Stimulated activated naive CD8-positive, alpha-beta T cell treated with anti-CD3 and anti-CD28 coated beads, Interleukin-15, Interleukin-2, amounts not matched to agents 100 U/mL and 50 U/mL, for 24 hours (primary cell): ENCODE data around the gene FAM193A.
A peak's percentile ranks its signal among the peaks of the same experiment; 100 is the strongest.
"Not testable (repeated sequence)": the region's sequence is repeated elsewhere in the genome, so short reads cannot be mapped to it uniquely, and the experiment has no call there.

Experiments
- ATAC-seq: fragments of 150-1000 bp; cut with Tn5 transposase; one replicate; pipeline ENCODE4 v1.10.0; 2021
- DNase-seq: peaks from one replicate; pipeline ENCODE4 v3.0.0; 2021

FAM193A gene

DNA sequence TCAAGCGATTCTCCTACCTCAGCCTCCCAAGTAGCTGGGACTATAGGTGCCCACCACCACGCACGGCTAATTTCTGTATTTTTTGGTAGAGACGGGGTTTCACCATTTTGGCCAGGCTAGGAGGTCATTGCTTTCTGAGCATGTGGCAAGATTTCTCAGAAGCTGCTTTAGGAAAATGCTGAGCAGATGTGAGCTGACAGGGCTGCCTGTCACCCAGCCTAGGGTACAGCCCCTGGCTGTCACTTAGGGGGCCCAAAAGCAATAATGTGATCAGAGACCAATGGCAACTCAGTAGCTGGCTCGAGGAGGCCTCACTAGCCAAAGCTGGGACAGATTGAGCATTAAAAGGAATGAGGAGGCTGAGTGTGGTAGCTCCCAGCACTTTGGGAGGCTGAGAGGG lies 154.9 kb downstream of the FAM193A start:
- DNase-seq = no peak

DNA sequence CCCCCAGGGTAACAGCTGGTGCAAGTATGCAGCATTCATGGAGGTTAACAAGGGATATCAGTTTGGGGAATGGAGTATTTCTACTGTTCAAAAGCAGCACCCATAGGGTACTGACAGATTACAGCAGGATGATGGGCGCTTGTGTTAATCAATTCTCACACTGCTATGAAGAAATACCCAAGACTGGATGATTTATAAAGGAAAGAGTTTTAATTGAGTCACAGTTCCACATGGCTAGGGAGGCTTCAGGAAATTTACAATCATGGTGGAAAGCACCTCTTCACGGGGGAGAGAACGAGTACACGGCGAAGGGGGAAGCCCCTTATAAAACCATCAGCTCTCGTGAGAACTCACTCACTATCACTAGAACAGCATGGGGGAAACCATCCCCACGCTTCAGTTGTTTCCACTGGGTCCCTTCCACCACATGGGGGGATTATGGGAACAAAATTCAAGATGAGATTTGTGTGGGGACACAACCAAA lies 155.5 kb downstream of the FAM193A start:
- ATAC-seq (peak; percentile 86), DNase-seq (peak; percentile 55)

More for the DNA sequence above, 154.9 kb downstream of the FAM193A start:
- no peak for ATAC-seq

DNA sequence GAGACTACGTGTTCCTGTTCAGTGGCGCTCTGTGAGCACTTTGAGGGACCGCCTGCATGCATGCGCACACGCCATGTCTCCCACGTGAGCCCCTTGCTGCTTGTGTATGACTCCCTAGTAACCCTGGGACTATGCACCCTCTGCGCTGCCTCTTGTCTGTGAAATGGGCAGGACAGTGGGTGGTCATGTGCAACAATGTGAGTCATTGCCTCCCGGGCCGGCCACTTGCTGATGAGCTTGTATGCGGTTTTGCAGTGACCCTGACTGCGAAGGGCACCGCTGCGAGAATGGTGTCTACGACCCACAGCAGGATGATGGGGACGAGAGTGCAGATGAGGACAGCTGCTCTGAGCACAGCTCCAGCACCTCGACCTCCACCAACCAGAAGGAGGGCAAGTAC lies 158.2 kb downstream of the FAM193A start:
- DNase-seq (no peak), ATAC-seq (no peak)

DNA sequence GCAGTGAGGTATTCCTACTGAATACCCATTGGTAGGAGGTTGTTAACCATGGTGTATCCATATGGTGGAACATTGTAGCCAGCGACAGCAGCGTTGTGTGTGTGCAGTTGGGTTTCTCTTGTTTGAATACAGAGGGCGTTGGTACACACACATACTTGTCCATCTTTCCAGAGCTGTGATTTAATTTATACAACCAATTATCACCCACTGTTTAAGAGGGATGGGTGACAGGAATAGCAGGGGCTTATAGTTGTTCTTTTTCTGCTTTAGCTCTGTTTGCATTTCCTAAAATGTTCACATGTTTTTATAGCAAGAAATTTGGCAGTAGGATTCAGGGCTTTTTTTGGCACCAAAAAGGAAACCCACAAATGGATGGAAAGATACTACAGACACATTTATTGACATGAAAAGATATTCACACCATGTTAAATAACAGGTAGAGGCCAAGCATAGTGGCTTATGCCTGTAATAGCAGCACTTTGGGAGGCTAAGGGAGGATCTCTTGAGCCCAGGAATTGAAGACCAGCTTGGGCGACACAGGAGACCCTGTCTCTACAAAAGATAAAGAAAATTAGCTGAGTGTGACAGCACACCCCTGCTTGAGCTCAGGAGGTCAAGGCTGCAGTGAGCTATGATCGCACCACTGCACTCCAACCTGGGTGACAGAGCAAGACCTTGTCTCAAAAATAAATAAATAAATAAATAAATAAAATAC lies 159.1 kb downstream of the FAM193A start:
- ATAC-seq = no peak
- DNase-seq = no peak

DNA sequence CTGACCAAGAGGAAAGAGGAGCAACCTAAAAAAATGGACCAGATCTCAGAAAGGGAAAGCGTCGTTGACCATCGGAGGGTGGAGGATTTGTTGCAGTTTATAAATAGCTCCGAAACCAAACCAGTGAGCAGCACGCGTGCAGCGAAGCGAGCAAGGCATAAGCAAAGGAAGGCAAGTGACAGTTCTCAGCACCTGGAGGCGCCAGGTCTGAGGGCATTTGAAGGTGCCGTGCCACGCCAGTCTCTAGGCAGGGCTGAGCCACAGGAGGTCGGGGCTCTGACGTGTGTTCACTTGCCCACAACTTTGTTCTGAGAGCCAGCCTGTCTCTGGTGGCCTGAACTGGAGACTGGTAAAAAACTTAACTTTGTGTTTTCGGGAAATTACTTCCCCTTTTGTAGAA lies 160.0 kb downstream of the FAM193A start:
- ATAC-seq (no peak), DNase-seq (no peak)

DNA sequence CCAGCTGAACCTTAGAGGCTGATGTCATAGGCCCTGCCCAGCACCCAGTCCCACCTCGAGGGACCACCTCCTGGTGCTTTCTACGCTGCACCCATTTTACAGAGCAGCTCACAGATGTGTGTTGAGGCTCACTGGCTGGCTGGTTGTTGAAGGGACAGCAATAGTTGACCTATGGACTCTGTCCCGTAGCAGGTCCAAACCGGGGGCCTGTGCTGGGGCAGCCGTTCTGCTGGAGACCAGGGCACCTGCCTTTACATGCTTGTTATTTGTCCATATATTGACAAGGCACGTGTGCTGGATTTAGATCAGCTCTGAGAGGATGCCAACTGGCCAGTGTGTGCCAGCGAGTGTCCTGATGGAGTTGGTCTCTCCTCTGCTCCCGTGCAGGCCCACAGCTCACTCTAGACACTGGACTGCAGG lies 161.6 kb downstream of the FAM193A start:
- DNase-seq (no peak), ATAC-seq (no peak)

DNA sequence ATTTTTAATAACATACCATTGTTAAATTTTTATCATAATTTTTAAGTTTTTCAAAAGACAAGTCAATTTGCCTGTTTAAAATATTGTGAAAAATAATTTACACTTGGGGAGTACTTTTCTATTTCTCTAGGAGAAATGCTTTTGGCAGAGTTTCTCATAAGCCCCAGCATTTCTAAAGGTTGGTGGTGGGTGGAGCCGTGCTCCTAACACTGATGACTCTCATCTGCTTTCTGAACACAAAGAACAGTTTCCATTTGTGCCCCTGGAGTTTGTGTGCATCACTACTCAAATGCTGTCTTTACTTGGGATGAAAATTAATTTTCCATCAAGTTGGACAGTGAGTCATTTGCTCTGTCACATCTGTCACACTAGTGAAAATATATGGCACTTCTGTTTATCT lies 162.1 kb downstream of the FAM193A start:
- peak; percentile 66 for ATAC-seq
- no peak for DNase-seq

DNA sequence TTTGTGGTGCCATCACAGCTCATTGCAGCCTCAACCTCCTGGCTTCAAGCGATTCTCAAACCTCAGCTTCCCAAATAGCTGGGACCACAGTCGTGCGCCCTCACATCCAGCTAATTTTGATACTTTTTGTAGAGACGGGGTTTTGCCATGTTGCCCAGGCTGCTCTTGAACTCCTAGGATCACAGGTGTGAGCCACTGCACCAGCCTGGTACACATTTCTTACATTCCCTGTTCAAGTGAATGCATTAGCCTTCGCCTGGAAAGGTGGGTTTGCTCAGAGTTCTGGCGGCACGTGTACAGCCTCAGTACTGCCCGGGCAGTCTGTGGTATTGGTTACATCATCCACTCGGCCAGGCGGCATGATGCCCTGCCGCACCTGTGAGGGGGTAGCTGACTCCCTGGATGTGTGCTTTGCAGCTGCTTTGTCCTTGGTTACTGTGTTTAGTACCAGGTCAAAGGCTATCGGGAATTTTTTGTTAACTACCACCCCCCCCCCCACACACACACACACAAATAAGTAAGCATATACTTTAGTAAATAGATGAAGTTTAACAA lies 162.6 kb downstream of the FAM193A start:
- DNase-seq (no peak), ATAC-seq (no peak)

DNA sequence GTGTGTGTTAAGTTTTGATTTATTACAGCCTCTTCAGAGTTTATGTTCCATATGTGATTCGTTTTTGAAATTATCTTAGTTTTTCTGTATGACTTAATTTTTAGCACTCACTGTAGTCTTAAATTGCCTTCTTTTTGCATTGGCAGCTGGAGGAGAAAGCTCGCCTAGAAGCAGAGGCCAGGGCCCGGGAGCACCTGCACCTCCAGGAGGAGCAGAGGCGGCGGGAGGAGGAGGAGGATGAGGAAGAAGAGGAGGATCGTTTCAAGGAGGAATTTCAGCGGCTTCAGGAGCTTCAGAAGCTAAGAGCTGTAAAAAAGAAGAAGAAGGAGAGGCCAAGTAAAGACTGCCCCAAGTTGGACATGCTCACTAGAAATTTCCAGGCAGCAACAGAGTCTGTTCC lies 163.1 kb downstream of the FAM193A start:
- ATAC-seq (no peak), DNase-seq (no peak)

DNA sequence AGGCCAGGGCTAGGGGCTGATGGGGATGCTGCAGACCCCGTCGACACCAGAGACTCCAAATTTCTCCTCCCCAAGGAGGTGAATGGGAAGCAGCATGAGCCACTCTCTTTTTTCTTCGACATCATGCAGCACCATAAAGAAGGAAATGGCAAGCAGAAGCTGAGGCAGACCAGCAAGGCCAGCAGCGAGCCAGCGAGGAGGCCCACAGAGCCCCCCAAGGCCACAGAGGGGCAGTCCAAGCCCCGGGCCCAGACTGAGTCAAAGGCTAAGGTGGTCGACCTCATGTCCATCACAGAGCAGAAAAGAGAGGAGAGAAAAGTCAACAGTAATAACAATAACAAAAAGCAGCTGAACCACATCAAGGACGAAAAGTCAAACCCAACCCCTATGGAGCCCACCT lies 163.6 kb downstream of the FAM193A start:
- DNase-seq (no peak), ATAC-seq (no peak)

DNA sequence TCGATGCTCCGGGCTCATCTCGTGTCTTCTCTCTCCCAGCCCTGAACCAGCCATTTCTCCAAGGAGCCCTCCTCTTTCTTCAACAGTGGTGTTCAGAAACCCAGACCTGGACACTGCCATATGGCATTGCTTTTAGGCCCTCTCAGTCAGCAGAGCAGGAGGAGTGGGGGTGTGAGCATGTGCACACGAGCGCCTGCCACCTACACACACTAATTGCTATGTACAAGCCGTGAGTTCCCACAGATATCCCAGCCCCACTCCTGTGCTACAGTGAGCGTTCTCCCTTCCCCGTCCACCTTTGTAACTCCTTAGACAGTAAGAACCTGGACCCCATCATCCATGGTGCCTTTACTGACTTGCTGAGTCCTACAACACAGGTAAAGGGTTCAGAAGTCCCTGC lies 165.9 kb downstream of the FAM193A start:
- ATAC-seq (no peak), DNase-seq (no peak)

DNA sequence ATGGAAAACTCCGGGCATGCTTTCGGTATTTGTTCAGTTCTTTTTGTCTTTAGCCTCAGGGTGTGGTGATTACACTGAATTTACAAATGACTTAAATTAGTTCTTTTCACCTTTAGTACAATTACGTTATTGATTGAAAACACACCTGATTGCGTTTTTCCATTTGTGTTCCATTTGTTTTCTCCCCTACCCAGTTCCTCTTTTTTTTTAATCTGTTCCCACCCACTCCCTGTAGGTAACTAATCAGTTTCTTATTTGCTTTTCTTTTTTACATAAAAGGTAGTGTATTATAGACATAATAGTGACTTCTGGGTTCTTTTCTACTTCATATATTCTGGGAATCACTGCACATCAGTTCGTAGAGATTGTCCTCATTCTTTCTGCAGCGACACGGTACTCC lies 166.3 kb downstream of the FAM193A start:
- no peak for ATAC-seq
- no peak for DNase-seq

DNA sequence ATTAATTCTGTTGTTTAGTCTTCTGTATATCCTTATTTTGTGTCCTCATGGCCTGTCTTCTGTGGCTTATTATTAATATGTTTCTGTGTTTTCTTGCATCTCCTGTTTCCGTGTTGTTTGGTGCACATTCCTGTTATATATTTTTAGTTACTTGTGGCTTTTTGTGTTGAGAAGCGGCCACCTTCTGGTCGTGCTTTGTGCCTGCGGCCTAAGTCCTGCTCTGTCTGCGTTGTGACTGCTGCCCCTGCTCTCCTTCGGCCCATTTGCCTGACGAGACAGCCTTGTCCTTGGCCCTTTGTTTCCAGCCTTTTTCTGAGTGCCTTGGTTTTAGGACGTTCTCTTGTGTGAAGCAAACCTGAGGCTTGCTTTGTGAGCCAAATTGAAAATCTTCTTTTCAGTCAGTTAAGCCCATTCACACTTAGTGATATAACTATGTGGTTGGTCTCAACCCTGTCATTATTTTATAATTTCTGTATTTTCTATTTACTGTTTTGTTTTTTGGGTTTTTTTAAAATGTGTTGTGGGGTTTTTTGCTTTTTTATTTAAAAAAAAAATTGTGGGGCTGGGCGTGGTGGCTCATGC lies 175.9 kb downstream of the FAM193A start:
- DNase-seq (no peak), ATAC-seq (no peak)

DNA sequence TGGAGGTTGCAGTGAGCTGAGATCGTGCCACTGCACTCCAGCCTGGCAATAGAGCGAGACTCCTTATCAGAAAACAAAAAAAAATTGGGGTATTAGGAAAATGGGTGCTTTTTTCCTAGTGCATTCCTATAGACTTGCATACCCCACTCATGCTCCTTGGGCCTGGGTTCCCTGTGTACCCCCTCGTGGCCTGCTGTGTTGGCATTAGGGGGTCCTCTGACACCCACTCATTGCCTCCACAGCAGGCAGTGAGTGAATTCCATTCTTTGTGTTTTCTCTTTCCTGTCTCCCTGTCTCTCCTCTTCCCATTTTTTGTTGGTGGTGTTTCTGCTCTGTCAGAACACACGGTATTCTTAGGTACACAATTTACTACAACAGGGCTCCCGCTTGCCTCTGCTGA lies 176.9 kb downstream of the FAM193A start:
- ATAC-seq (no peak), DNase-seq (no peak)

DNA sequence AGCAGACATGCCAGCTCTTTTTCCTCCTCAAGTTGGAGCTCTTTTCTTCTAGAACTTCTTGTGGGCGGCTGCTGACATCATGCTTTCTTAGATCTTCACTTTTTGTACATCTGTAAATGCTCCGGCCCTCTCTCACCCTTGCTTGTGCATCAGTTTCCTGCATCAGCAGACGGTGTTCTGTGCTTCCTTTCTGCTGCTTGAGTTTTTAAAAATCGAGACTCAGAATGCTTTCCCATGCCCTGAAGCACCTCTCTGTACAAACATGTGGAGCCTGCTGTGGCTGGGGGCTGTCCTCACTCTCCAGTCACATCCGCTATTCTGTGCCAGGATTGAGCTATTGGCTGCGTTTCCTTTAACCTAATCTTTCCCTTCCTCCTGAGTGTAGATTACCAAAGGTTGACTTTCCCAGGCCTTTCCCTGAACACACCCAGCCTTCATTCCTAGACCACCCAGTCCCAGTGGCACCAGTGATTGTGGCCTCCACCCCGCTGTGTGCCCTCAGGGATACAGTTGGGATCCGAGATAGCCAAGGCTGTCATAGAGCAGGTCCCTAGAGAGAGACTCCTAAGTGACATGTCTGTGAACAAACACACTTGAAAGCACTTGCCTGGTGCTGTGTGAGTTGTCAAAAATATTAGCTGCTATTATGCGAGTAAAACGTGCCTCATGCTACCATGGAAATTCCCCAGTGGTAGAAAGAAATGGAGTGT lies 177.8 kb downstream of the FAM193A start:
- peak; percentile 31 for DNase-seq
- ATAC-seq = peak; percentile 66

DNA sequence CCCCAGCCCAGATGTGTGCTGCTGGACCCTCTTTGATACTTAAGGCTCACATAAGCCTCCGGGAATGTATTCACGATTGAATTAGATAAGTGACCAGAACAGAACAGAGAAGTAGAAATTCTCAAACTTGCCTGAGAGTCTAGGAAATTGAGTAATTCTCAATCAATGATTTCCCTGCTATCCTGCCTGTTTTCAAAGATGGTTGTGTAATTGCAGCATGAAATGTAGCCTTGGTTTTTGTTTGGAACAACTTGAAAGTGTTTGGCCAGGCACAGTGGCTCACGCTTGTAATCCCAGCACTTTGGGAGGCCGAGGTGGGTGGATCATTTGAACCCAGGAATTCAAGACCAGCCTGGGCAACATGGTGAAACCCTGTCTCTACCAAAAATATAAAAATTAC lies 178.5 kb downstream of the FAM193A start:
- no peak for ATAC-seq
- DNase-seq = no peak

DNA sequence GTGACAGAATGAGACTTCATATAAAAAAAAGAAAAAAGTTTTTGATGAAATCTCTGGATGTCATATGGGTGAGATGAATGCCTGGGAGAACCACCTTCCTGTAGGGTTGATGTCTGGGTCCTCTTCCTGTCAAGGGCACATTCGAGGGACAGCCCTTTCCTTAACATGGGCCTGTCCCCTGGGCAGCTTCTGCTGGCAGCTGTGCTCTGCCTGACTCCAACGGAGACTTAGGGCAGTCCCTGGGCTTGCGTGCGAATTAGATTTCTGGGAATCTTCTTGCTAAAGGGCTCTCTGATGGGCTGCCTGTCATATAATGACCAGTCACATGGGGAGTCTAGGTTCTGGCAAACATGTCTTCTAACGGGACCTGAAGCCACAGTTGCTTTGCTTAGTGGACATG lies 179.0 kb downstream of the FAM193A start:
- no peak for ATAC-seq
- no peak for DNase-seq

DNA sequence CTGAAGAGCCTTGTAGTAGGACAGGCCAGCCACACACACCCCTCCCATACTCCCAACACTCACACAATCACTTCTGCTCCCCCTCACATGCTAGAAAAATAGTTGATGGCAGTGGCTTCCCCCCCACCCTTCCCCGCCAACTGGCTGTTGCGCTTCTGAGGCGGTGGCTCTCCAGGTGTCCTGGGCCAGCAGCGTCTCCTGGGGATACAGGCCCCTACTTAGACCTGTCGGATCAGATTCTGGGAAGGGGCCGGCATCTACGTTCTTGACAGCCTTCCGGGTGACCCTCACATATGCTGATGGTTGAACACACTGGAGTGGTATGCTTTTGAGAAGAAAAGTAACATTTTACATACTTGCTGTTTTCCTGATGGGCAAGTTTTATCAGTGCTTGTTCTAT lies 179.8 kb downstream of the FAM193A start:
- ATAC-seq (no peak), DNase-seq (no peak)

DNA sequence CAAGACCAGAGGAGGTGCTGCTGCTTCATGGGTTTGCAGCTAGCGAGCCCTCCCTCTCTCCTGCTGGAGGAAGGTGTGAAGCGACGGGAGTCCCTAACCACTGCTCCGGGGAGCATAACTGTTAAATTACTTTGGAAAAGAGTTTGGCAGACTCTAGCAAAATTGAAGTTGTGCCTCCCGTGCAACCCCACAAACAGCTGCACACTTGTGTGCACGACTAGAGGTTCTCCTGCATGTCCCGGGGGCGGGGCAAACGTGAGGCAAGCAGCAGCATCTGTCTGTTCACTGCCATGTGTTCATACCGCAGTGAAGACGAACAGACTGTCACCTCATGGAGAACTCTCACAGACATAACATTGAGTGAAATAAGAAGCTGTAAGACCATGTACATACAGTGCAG lies 185.1 kb downstream of the FAM193A start:
- no peak for DNase-seq
- no peak for ATAC-seq

DNA sequence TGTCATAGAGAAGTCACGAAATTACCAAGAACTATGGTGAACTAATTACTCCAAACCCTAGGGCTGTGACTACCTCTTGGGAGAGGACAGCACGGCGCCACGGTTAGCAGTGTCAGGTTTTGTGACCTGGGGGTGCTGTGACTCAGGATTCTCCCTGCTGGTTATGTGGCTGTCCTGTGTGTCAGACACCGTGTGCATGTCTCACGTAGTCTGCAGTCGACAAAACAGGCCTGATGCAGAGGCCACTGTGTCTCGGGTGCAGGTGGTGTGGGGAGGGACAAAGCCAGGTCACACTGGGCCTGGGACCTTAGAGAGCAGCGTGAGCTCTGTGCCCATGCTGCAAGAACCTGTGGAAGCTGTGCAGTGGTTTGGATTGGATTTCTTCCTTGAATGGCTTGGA lies 185.6 kb downstream of the FAM193A start:
- no peak for ATAC-seq
- no peak for DNase-seq

DNA sequence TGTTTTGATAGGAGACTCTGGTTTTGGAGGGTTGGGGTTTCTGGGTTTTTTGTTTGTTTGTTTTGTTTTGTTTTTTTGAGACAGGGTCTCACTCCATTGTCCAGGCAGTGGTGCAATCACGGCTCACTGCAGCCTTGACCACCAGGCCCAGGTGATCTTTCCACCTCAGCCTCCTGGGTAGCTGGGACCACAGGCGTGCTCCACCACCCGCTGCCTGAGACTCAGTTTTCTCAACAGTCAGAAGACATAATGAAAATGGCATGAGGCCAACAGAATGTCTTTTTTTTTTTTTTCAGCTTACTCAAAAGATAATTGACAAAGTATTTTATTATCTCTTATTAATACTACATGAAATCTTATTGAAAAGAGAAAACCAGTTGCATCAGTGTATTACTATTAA lies 187.3 kb downstream of the FAM193A start:
- DNase-seq (no peak), ATAC-seq (no peak)

DNA sequence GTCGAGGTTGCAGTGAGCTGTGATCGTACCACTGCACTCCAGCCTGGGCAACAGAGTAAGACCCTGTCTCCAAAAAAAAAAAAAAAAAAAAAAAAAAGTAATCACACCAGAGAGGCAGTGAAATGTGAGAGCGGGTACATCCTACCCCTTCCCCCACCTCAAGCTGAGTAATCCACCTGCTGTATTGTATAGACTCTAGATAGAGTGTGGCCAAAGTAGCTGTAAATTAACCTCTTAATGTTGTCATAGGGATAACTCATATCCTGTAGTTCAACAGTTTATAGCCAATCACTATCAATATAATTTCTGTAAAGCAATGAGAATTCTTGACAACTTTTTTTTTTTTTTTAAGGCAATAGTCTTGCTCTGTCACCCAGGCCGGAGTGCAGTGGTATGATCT lies 188.9 kb downstream of the FAM193A start:
- ATAC-seq = no peak
- DNase-seq = no peak

DNA sequence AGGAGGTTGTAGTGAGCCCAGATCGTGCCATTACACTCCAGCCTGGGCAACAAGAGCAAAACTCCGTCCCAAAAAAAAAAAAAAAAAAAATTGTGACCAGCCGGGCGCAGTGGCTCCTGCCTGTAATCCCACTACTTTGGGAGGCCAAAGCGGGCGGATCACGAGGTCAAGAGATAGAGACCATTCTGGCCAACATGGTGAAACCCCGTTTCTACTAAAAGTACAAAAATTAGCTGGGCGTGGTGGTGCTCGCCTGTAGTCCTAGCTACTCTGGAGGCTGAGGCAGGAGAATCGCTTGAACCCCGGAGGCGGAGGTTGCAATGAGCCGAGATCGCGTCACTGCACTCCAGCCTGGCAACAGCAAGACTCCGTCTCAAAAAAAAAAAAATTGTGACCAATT lies 190.4 kb downstream of the FAM193A start:
- ATAC-seq, DNase-seq: not testable (repeated sequence)
